ENCODE data around the gene SBDS. TPM values are rescaled to one million over a fixed set of nuclear protein-coding genes. Genes with fewer than 3 reads are reported as not detected.

The SBDS gene
- total and polyA plus RNA-seq, 3 experiments from 2014 or later: 79.5 to 92.0 (median 91.6) TPM

- H3K4me3 ChIP-seq (ENCODE audit: low read length): no peak overlapping the region
- ChIA-PET CTCF (no interaction called here), POLR2A (no interaction called here)
- no peak overlapping the region for H3K27ac ChIP-seq (ENCODE audit: low read depth, low read length)
- no peaks in the 10 kb centered on the region for H3K36me3 ChIP-seq (ENCODE audit: insufficient read depth, low read length)
- peaks cover 0 to 11% (median 0%) of the 10 kb centered on the region in 3 donors for H3K36me3 Mint-ChIP-seq
- no peaks in the 10 kb centered on the region for H3K27me3 ChIP-seq (ENCODE audit: insufficient read depth, low read length, poor library complexity, severe bottlenecking)
- H3K27ac Mint-ChIP-seq: no peak overlapping the region
- H3K27me3 Mint-ChIP-seq: peaks cover 0 to 1% of the 10 kb centered on the region in 2 donors
- no peaks in the 10 kb centered on the region for H3K4me1 Mint-ChIP-seq
- no peaks in the 10 kb centered on the region for H3K4me1 ChIP-seq (ENCODE audit: insufficient read depth, low read length)
- no peaks in the 10 kb centered on the region for H3K9me3 ChIP-seq (ENCODE audit: low read length)
- no peaks in the 10 kb centered on the region for H3K9me3 Mint-ChIP-seq
- no peak for DNase-seq
- H3K4me3 Mint-ChIP-seq: no peak overlapping the region
Observed at GRCh38 chr7:66964411-66964810, 31.0 kb downstream of the SBDS start.

GRCh38 chr7:66961096-66961495, 34.3 kb downstream of the SBDS start:
- Histone ChIP-seq H3K4me3 (ENCODE audit: low read length) (no peak overlapping the region), H3K27ac (ENCODE audit: low read depth, low read length) (no peak overlapping the region), H3K9me3 (ENCODE audit: low read length) (no peaks in the 10 kb centered on the region), H3K4me1 (ENCODE audit: insufficient read depth, low read length) (no peaks in the 10 kb centered on the region), H3K27me3 (ENCODE audit: insufficient read depth, low read length, poor library complexity, severe bottlenecking) (no peaks in the 10 kb centered on the region), H3K36me3 (ENCODE audit: insufficient read depth, low read length) (peaks cover 18% of the 10 kb centered on the region)
- H3K27me3 Mint-ChIP-seq: peaks cover 0 to 1% of the 10 kb centered on the region in 2 donors
- H3K9me3 Mint-ChIP-seq: no peaks in the 10 kb centered on the region
- H3K36me3 Mint-ChIP-seq: peaks cover 0 to 42% (median 12%) of the 10 kb centered on the region in 3 donors
- POLR2A ChIA-PET: no interaction called here
- CTCF ChIA-PET: no interaction called here
- no peaks in the 10 kb centered on the region for H3K4me1 Mint-ChIP-seq
- DNase-seq: no peak
- H3K4me3 Mint-ChIP-seq: no peak overlapping the region
- H3K27ac Mint-ChIP-seq: no peak overlapping the region

- H3K27ac ChIP-seq (ENCODE audit: low read depth, low read length): no peak overlapping the region
- H3K4me1 ChIP-seq (ENCODE audit: insufficient read depth, low read length): no peaks in the 10 kb centered on the region
- Mint-ChIP-seq H3K4me1 (no peaks in the 10 kb centered on the region), H3K4me3 (peak overlapping the region in 1 of 7 donors; percentile 40), H3K27ac (no peak overlapping the region), H3K9me3 (no peaks in the 10 kb centered on the region), H3K27me3 (peaks cover 0 to 1% of the 10 kb centered on the region in 2 donors), H3K36me3 (peaks cover 0 to 51% (median 17%) of the 10 kb centered on the region in 3 donors)
- no peaks in the 10 kb centered on the region for H3K9me3 ChIP-seq (ENCODE audit: low read length)
- DNase-seq: no peak
- H3K27me3 ChIP-seq (ENCODE audit: insufficient read depth, low read length, poor library complexity, severe bottlenecking): no peaks in the 10 kb centered on the region
- CTCF ChIA-PET: no interaction called here
- H3K36me3 ChIP-seq (ENCODE audit: insufficient read depth, low read length): peaks cover 26% of the 10 kb centered on the region
- POLR2A ChIA-PET: no interaction called here
- H3K4me3 ChIP-seq (ENCODE audit: low read length): no peak overlapping the region
Observed at GRCh38 chr7:66960192-66960591, 35.2 kb downstream of the SBDS start.

- Histone ChIP-seq H3K27ac (ENCODE audit: low read depth, low read length) (no peak overlapping the region), H3K36me3 (ENCODE audit: insufficient read depth, low read length) (peaks cover 34% of the 10 kb centered on the region), H3K9me3 (ENCODE audit: low read length) (no peaks in the 10 kb centered on the region), H3K27me3 (ENCODE audit: insufficient read depth, low read length, poor library complexity, severe bottlenecking) (no peaks in the 10 kb centered on the region), H3K4me1 (ENCODE audit: insufficient read depth, low read length) (no peaks in the 10 kb centered on the region), H3K4me3 (ENCODE audit: low read length) (no peak overlapping the region)
- no peak for DNase-seq
- Mint-ChIP-seq H3K27me3 (no peaks in the 10 kb centered on the region), H3K4me3 (no peak overlapping the region), H3K27ac (no peak overlapping the region), H3K9me3 (no peaks in the 10 kb centered on the region), H3K36me3 (peaks cover 0 to 60% (median 19%) of the 10 kb centered on the region in 3 donors), H3K4me1 (no peaks in the 10 kb centered on the region)
- ChIA-PET POLR2A (no interaction called here), CTCF (no interaction called here)
Observed at GRCh38 chr7:66958538-66959350, 36.6 kb downstream of the SBDS start.

GRCh38 chr7:66957595-66958290, 37.6 kb downstream of the SBDS start:
- CTCF ChIA-PET: no interaction called here
- Histone ChIP-seq H3K4me3 (ENCODE audit: low read length) (no peak overlapping the region), H3K27ac (ENCODE audit: low read depth, low read length) (no peak overlapping the region), H3K27me3 (ENCODE audit: insufficient read depth, low read length, poor library complexity, severe bottlenecking) (no peaks in the 10 kb centered on the region), H3K9me3 (ENCODE audit: low read length) (no peaks in the 10 kb centered on the region), H3K36me3 (ENCODE audit: insufficient read depth, low read length) (peaks cover 41% of the 10 kb centered on the region), H3K4me1 (ENCODE audit: insufficient read depth, low read length) (no peaks in the 10 kb centered on the region)
- Mint-ChIP-seq H3K9me3 (no peaks in the 10 kb centered on the region), H3K27me3 (no peaks in the 10 kb centered on the region), H3K27ac (peak overlapping the region in 1 of 8 donors; percentile 80), H3K4me3 (no peak overlapping the region), H3K36me3 (peaks cover 0 to 68% (median 25%) of the 10 kb centered on the region in 3 donors), H3K4me1 (no peaks in the 10 kb centered on the region)
- POLR2A ChIA-PET: no interaction called here
- DNase-seq: no peak

- no peaks in the 10 kb centered on the region for H3K9me3 ChIP-seq (ENCODE audit: low read length)
- no peaks in the 10 kb centered on the region for H3K27me3 Mint-ChIP-seq
- H3K4me3 Mint-ChIP-seq: no peak overlapping the region
- no peaks in the 10 kb centered on the region for H3K27me3 ChIP-seq (ENCODE audit: insufficient read depth, low read length, poor library complexity, severe bottlenecking)
- H3K27ac ChIP-seq (ENCODE audit: low read depth, low read length): no peak overlapping the region
- H3K36me3 ChIP-seq (ENCODE audit: insufficient read depth, low read length): peaks cover 73% of the 10 kb centered on the region
- peaks cover 8 to 81% (median 32%) of the 10 kb centered on the region in 3 donors for H3K36me3 Mint-ChIP-seq
- H3K4me1 ChIP-seq (ENCODE audit: insufficient read depth, low read length): no peaks in the 10 kb centered on the region
- no peak for DNase-seq
- H3K9me3 Mint-ChIP-seq: no peaks in the 10 kb centered on the region
- H3K4me1 Mint-ChIP-seq: no peaks in the 10 kb centered on the region
- ChIA-PET CTCF (no interaction called here), POLR2A (no interaction called here)
- H3K27ac Mint-ChIP-seq: peak overlapping the region in 1 of 8 donors; percentile 90
- H3K4me3 ChIP-seq (ENCODE audit: low read length): no peak overlapping the region
Observed at GRCh38 chr7:66953044-66953427, 42.4 kb downstream of the SBDS start.

- DNase-seq: no peak
- Mint-ChIP-seq H3K4me1 (no peaks in the 10 kb centered on the region), H3K36me3 (peaks cover 8 to 80% (median 32%) of the 10 kb centered on the region in 3 donors), H3K27ac (peak overlapping the region in 4 of 8 donors; percentile 29 to 90 (median 60)), H3K4me3 (no peak overlapping the region), H3K27me3 (no peaks in the 10 kb centered on the region), H3K9me3 (no peaks in the 10 kb centered on the region)
- no peak overlapping the region for H3K27ac ChIP-seq (ENCODE audit: low read depth, low read length)
- peaks cover 69% of the 10 kb centered on the region for H3K36me3 ChIP-seq (ENCODE audit: insufficient read depth, low read length)
- no peaks in the 10 kb centered on the region for H3K9me3 ChIP-seq (ENCODE audit: low read length)
- no peaks in the 10 kb centered on the region for H3K4me1 ChIP-seq (ENCODE audit: insufficient read depth, low read length)
- H3K27me3 ChIP-seq (ENCODE audit: insufficient read depth, low read length, poor library complexity, severe bottlenecking): no peaks in the 10 kb centered on the region
- H3K4me3 ChIP-seq (ENCODE audit: low read length): no peak overlapping the region
- ChIA-PET POLR2A (interaction anchor here (0.9 kb wide), 1 partner anchor 43 kb away, joined by 3 read pairs; the partner anchor contains the start of gene SBDS), CTCF (no interaction called here)
Observed at GRCh38 chr7:66952343-66953043, 42.9 kb downstream of the SBDS start.

- Histone ChIP-seq H3K27me3 (ENCODE audit: insufficient read depth, low read length, poor library complexity, severe bottlenecking) (no peaks in the 10 kb centered on the region), H3K27ac (ENCODE audit: low read depth, low read length) (no peak overlapping the region), H3K9me3 (ENCODE audit: low read length) (no peaks in the 10 kb centered on the region), H3K4me1 (ENCODE audit: insufficient read depth, low read length) (no peaks in the 10 kb centered on the region), H3K36me3 (ENCODE audit: insufficient read depth, low read length) (peaks cover 54% of the 10 kb centered on the region), H3K4me3 (ENCODE audit: low read length) (no peak overlapping the region)
- POLR2A ChIA-PET: no interaction called here
- Mint-ChIP-seq H3K27me3 (no peaks in the 10 kb centered on the region), H3K36me3 (peaks cover 8 to 76% (median 25%) of the 10 kb centered on the region in 3 donors), H3K4me3 (no peak overlapping the region), H3K9me3 (no peaks in the 10 kb centered on the region), H3K27ac (no peak overlapping the region), H3K4me1 (no peaks in the 10 kb centered on the region)
- no peak for DNase-seq
- CTCF ChIA-PET: no interaction called here
Observed at GRCh38 chr7:66950763-66951162, 44.6 kb downstream of the SBDS start.

All from CD8-positive, alpha-beta memory T cell (primary cell).